K562 (cell line): ENCODE data around the gene ENPP5. TPM values are rescaled to one million over a fixed set of nuclear protein-coding genes. Genes with fewer than 3 reads are reported as not detected.

Experiments
- ATAC-seq: fragments of 200-7000 bp; cut with Tn5 transposase; 3 replicates; pipeline ENCODE4 v1.9.1; 2020; ENCODE audit warnings: moderate library complexity
- BruUV-seq: library from RNA; stranded (reverse); fragments of 400-500 nt; replicated peaks from 2 replicates; lab custom pipeline; 2021; lab: Mats Ljungman, UMichigan
- CTCF ChIA-PET: fragments of 300-600 bp; formaldehyde crosslinking; extraction: SDS; loops from one replicate; lab custom pipeline; 2021; ENCODE audit warnings: low intra/inter-chr PET ratio; lab: Yijun Ruan, JAX
- POLR2A ChIA-PET: fragments of 300-600, 350-650 bp; sonication (Branson Sonifier 250); formaldehyde crosslinking; extraction: SDS; loops from one replicate; lab custom pipeline; 2021; ENCODE audit warnings: antibody characterized with exemption, inconsistent platforms; lab: Yijun Ruan, JAX
- DNase-seq, 4 experiments: peaks; one replicate each; pipeline versions ENCODE4 v3.0.0 to v3.0.0-alpha.2; 2011 to 2018; ENCODE audit warnings: low spot score in 3 of 4, mixed read lengths in 3 of 4; ENCODE audit errors: extremely low read depth in 1 of 4
- FAIRE-seq: peaks from 2 replicates; lab custom pipeline; 2011; peaks lifted over from hg19 to GRCh38; lab: Jason Lieb, UNC
- H2AFZ ChIP-seq: 2 replicates; pipeline ENCODE4 v1.6.0; 2011; ENCODE audit warnings: low read depth, low read length, control low read depth, inconsistent platforms
- H3K27ac ChIP-seq: fragments of 200-600 bp; 3 replicates; pipeline ENCODE4 v1.8.0; 2011; ENCODE audit warnings: low read depth, mild to moderate bottlenecking, control low read depth, inconsistent platforms, low read length, moderate library complexity, mixed read lengths; ENCODE audit errors: extremely low read depth
- H3K27me3 ChIP-seq, 2 experiments: fragments of 300-600 bp in 1 of 2; 2 replicates in 1 of 2; 3 replicates in 1 of 2; pipeline versions ENCODE4 v1.6.0 to v1.8.0; 2011; ENCODE audit warnings: inconsistent platforms in 2 of 2, low read length in 2 of 2, mild to moderate bottlenecking in 1 of 2, mixed read lengths in 1 of 2, moderate library complexity in 1 of 2; ENCODE audit not compliant: control insufficient read depth in 2 of 2, insufficient read depth in 2 of 2
- H3K36me3 ChIP-seq: fragments of 300-600 bp; 3 replicates; pipeline ENCODE4 v1.8.0; 2011; ENCODE audit warnings: mild to moderate bottlenecking, low read length, inconsistent platforms; ENCODE audit not compliant: control insufficient read depth, insufficient read depth
- H3K4me1 ChIP-seq, 2 experiments: fragments of 200-600 bp in 1 of 2; replicated peaks in 1 of 2; 2 replicates in 1 of 2; 3 replicates in 1 of 2; pipeline versions ENCODE4 v1.5.1 to v1.8.0; 2011; ENCODE audit warnings: inconsistent platforms in 2 of 2, low read length in 2 of 2, mild to moderate bottlenecking in 1 of 2, mixed read lengths in 1 of 2, moderate library complexity in 1 of 2; ENCODE audit not compliant: control insufficient read depth in 2 of 2, insufficient read depth in 2 of 2
- H3K4me2 ChIP-seq: 2 replicates; pipeline ENCODE4 v1.6.1; 2011; ENCODE audit warnings: low read length, control low read depth, inconsistent platforms, mixed read lengths; ENCODE audit not compliant: insufficient read depth
- H3K4me3 ChIP-seq: fragments of 200-600 bp; sonication (generic), shearing (Covaris generic); 2 replicates; pipeline ENCODE4 v1.5.1; 2016; ENCODE audit warnings: control low read depth, inconsistent platforms
- H3K79me2 ChIP-seq: fragments of 200-600 bp; 3 replicates; pipeline ENCODE4 v1.8.0; 2011; ENCODE audit warnings: low read length, inconsistent platforms; ENCODE audit not compliant: control insufficient read depth, insufficient read depth
- H3K9ac ChIP-seq, 2 experiments: 2 replicates each; pipeline versions ENCODE4 v1.6.0 to v1.6.1; 2011; ENCODE audit warnings: low read depth in 2 of 2, low read length in 2 of 2, control low read depth in 1 of 2, inconsistent platforms in 1 of 2, mild to moderate bottlenecking in 1 of 2, mixed read lengths in 1 of 2; ENCODE audit not compliant: insufficient read depth in 1 of 2
- H3K9me1 ChIP-seq: one replicate; pipeline ENCODE4 v1.6.0; 2011; ENCODE audit warnings: inconsistent platforms, mild to moderate bottlenecking, low read length, moderate library complexity; ENCODE audit not compliant: control insufficient read depth, insufficient read depth
- H3K9me3 ChIP-seq: replicated peaks from 2 replicates; pipeline ENCODE4 v1.5.1; 2011; ENCODE audit warnings: low read depth, low read length, inconsistent platforms; ENCODE audit not compliant: control insufficient read depth, insufficient read depth
- H4K20me1 ChIP-seq: replicated peaks from 2 replicates; pipeline ENCODE4 v1.6.1; 2011; ENCODE audit warnings: low read length, inconsistent platforms, mixed read lengths; ENCODE audit not compliant: control insufficient read depth, insufficient read depth
- CBFA2T3 ChIP-seq: fragments of 450-650 bp; IDR thresholded peaks from 2 replicates; pipeline ENCODE4 v1.6.1; 2017
- CTBP1 ChIP-seq: fragments of 450-650 bp; IDR thresholded peaks from 2 replicates; pipeline ENCODE4 v1.6.1; 2016; ENCODE audit warnings: borderline replicate concordance
- NR4A1 ChIP-seq, 2 experiments: fragments of 250-450 bp in 1 of 2; fragments of 450-650 bp in 1 of 2; sonication (Bioruptor Pico) in 1 of 2; IDR thresholded peaks; 2 replicates each; pipeline versions ENCODE4 v1.4.0 to v1.6.1; 2016 to 2020; ENCODE audit warnings: mild to moderate bottlenecking in 2 of 2, missing compliant biosample characterization in 1 of 2, missing genetic modification characterization in 1 of 2, moderate library complexity in 1 of 2
- POLR3A ChIP-seq: IDR thresholded peaks from 2 replicates; pipeline ENCODE4 v1.6.1; 2011; ENCODE audit warnings: borderline replicate concordance, mild to moderate bottlenecking, moderate library complexity; ENCODE audit not compliant: insufficient read length, insufficient read depth; ENCODE audit errors: extremely low read depth
- ZC3H11A ChIP-seq: IDR thresholded peaks from 2 replicates; pipeline ENCODE4 v1.6.1; 2012; ENCODE audit warnings: low read depth, low read length, improper control_type of control experiment
- ZNF197 ChIP-seq: fragments of 200-800 bp; sonication (Bioruptor generic); IDR thresholded peaks from 2 replicates; pipeline ENCODE4 v1.6.1; 2016; ENCODE audit warnings: low read depth, missing genetic modification characterization, missing compliant biosample characterization
- ZNF436 ChIP-seq: fragments of 250-450, 450-650 bp; sonication (Bioruptor Pico); formaldehyde crosslinking; IDR thresholded peaks from 2 replicates; pipeline ENCODE4 v1.7.0; 2020; ENCODE audit warnings: mild to moderate bottlenecking
- ZNF766 ChIP-seq: fragments of 200-800 bp; sonication (Bioruptor generic); conservative IDR thresholded peaks from 2 replicates; pipeline ENCODE4 v1.6.1; 2016; ENCODE audit warnings: missing genetic modification characterization, missing compliant biosample characterization
- WGBS: fragments of 100-300 bp; shearing (Covaris generic); methylation state at CpG from one replicate; pipeline ENCODE4 v1.1.6; 2016; ENCODE audit warnings: low coverage, mixed read lengths; ENCODE audit not compliant: insufficient coverage; ENCODE audit errors: missing lambda C conversion rate; 5-methylcytosine and 5-hydroxymethylcytosine counted together
- in situ Hi-C: fragments of 300-500 bp; cut with MboI; formaldehyde crosslinking; loops from 4 replicates; pipeline ENCODE4 v1.15.0; 2018; ENCODE audit warnings: inconsistent platforms, mixed read lengths
- intact Hi-C: fragments of 100-400 bp; cut with micrococcal nuclease; formaldehyde crosslinking; loops from 2 replicates; pipeline ENCODE4 v1.14.2; 2022
- polyA plus RNA-seq, 8 experiments: library from polyadenylated mRNA; depleted of rRNA in 4 of 8; stranded (reverse) in 5 of 8; unstranded in 3 of 8; fragments of >200 nt; fragmentation: Nextera tagmentation in 2 of 8; fragmentation: Illumina TruSeq in 1 of 8; extraction: Ambion mirVana in 2 of 8; extraction: Trizol in 1 of 8; gene quantifications; 2 replicates each; pipeline versions ENCODE4 v1.2.1 to v1.2.3, GENCODE V29; 2011 to 2014; ENCODE audit warnings: inconsistent platforms in 1 of 8, missing spikeins in 1 of 8
- total RNA-seq, 7 experiments: library from RNA; depleted of rRNA in 6 of 7; stranded (reverse); fragments of >200 nt in 6 of 7; fragmentation: Illumina TruSeq in 2 of 7; extraction: Trizol in 2 of 7; gene quantifications; 2 replicates each; pipeline versions ENCODE4 v1.2.1 to v1.2.3, GENCODE V29; 2011 to 2021; ENCODE audit warnings: low replicate concordance in 1 of 7

Gene ENPP5
- total and polyA plus RNA-seq, 9 of the 15 experiments (the other 6 are each of a cell fraction or from before 2014, with no cell fraction given) = not detected

DNA sequence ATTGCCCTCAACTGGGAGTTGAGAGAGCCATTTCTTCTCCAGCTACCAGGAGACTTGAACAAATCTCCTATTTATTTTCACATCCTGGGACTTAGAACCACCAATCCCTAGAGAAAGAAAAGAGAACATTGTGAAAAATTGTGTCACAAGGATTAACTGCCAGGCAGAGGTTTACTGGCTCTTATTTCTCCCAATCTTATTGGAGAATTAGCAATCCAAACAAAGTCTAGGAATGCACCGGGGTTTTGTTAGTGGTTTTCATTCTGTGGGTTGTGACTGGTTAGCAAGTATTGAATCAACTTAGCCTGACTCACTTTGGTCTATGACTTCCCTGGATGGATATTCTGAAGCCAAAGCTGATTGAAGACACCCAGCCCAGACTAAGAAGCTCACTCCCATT, 21.2 kb upstream of the ENPP5 start (continued):
- no peak for TF ChIP-seq ZC3H11A
- no peak for TF ChIP-seq CTBP1
- no peak for TF ChIP-seq NR4A1 (CRISPR knock-in tag; IDR thresholded peaks at IDR 0.05)
- no peak for TF ChIP-seq NR4A1 (tag; IDR thresholded peaks at IDR 0.05)
- no peak for TF ChIP-seq ZNF766 (CRISPR knock-in tag)
- no peak for TF ChIP-seq POLR3A
- TF ChIP-seq, all 486 proteins: peak for 0

DNA sequence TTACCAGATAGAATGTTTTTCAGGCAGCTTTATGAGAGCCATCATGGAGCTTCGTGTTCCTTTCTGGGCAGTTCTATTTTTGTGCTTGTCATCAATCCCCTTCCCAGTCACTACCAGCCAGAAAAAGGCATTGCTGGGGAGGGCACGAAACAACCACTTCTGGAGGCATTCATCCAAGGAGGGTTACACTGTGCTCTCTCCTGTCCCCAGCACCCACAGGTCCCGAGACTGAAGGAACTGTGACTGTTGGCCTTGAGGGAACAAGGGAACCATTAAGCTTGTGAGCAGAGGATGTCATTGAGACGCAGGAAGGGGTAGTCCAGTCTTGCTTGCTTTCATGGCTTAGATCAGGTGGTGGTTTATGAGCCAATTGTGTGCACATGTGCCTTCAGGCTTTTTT, 20.1 kb upstream of the ENPP5 start:
- DNase-seq (no peak), ATAC-seq (no peak), FAIRE-seq (no peak)
- no peaks in the 10 kb centered on the region for H3K36me3 ChIP-seq
- H3K4me1 ChIP-seq = no peaks in the 10 kb centered on the region
- BruUV-seq = no TSS peak
- no peak overlapping the region for H3K27ac ChIP-seq
- no peaks in the 10 kb centered on the region; a peak in 1 of 5 replicates for H3K27me3 ChIP-seq
- CTCF ChIA-PET = no interaction called here
- no peak overlapping the region for H3K9ac ChIP-seq
- no peaks in the 10 kb centered on the region for H4K20me1 ChIP-seq
- in situ Hi-C loops = no loop called here
- no peaks in the 10 kb centered on the region for H3K79me2 ChIP-seq
- H2AFZ ChIP-seq = no peak overlapping the region
- intact Hi-C loops = no loop called here
- WGBS = 2% methylated on average over 4 of the region's 4 CpGs
- no peak for TF ChIP-seq CBFA2T3
- no peak for TF ChIP-seq ZNF436 (CRISPR knock-in tag)
- TF ChIP-seq ZNF197 (CRISPR knock-in tag) = no peak
- H3K9me3 ChIP-seq = no peaks in the 10 kb centered on the region
- no peak overlapping the region for H3K4me2 ChIP-seq
- POLR2A ChIA-PET = no interaction called here
- H3K9me1 ChIP-seq = no peaks in the 10 kb centered on the region
- H3K4me3 ChIP-seq = no peak overlapping the region
